Kidney epithelial cell (primary cell): ENCODE measurements around the gene ZMIZ1. TPM values are rescaled to one million over a fixed set of nuclear protein-coding genes. Genes with fewer than 3 reads are reported as not detected.

ENCODE experiments used
- DNase-seq: peaks from one replicate; pipeline ENCODE4 v3.0.0-alpha.2; 2010; ENCODE audit warnings: low read depth
- H3K27me3 ChIP-seq: 2 replicates; pipeline ENCODE4 v1.6.0; 2011; ENCODE audit warnings: low read length; ENCODE audit not compliant: control insufficient read depth, insufficient read depth
- H3K36me3 ChIP-seq: 2 replicates; pipeline ENCODE4 v1.5.1; 2011; ENCODE audit warnings: low read length; ENCODE audit not compliant: control insufficient read depth, insufficient read depth
- H3K4me3 ChIP-seq: 2 replicates; pipeline ENCODE4 v1.5.1; 2011; ENCODE audit warnings: low read depth, mild to moderate bottlenecking, control low read depth, low read length
- CTCF ChIP-seq: IDR thresholded peaks from 2 replicates; pipeline ENCODE4 v1.5.1; 2011; ENCODE audit warnings: mild to moderate bottlenecking, moderate library complexity, low read length, control low read depth, inconsistent platforms; ENCODE audit not compliant: insufficient read depth, poor library complexity, severe bottlenecking
- total RNA-seq: library from RNA; depleted of rRNA; stranded (reverse); fragments of >200 nt; gene quantifications from 2 replicates; pipeline ENCODE4 v1.2.3, GENCODE V29; 2015

Gene ZMIZ1
- total RNA-seq, 1 donor from 2014 or later, result 57.5 TPM

GRCh38 chr10:79074732-79075131 is 6.0 kb downstream of the ZMIZ1 start:
- H3K4me3 ChIP-seq, result no peak overlapping the region
- no peaks in the 10 kb centered on the region for H3K27me3 ChIP-seq
- no peak for TF ChIP-seq CTCF
- no peaks in the 10 kb centered on the region for H3K36me3 ChIP-seq
- no peak for DNase-seq

- no peak for DNase-seq
- Histone ChIP-seq H3K27me3 (no peaks in the 10 kb centered on the region), H3K4me3 (no peak overlapping the region), H3K36me3 (no peaks in the 10 kb centered on the region)
- TF ChIP-seq CTCF, result no peak
Observed at GRCh38 chr10:79075418-79075817, 6.7 kb downstream of the ZMIZ1 start.

GRCh38 chr10:79077488-79078173 is 8.9 kb downstream of the ZMIZ1 start:
- no peak for DNase-seq
- no peak for TF ChIP-seq CTCF
- no peak overlapping the region for H3K4me3 ChIP-seq
- no peaks in the 10 kb centered on the region for H3K27me3 ChIP-seq
- H3K36me3 ChIP-seq, result peaks cover 2% of the 10 kb centered on the region

- H3K36me3 ChIP-seq, result peaks cover 2% of the 10 kb centered on the region
- no peak for DNase-seq
- no peak for TF ChIP-seq CTCF
- no peak overlapping the region for H3K4me3 ChIP-seq
- H3K27me3 ChIP-seq, result no peaks in the 10 kb centered on the region
Observed at GRCh38 chr10:79078367-79079053, 9.7 kb downstream of the ZMIZ1 start.

GRCh38 chr10:79079054-79079397 is 10.3 kb downstream of the ZMIZ1 start:
- Histone ChIP-seq H3K36me3 (peaks cover 2% of the 10 kb centered on the region), H3K27me3 (no peaks in the 10 kb centered on the region), H3K4me3 (no peak overlapping the region)
- TF ChIP-seq CTCF, result no peak
- no peak for DNase-seq
